ENCODE data around the gene APBB2.

GRCh38 chr4:40990899-40991265 lies 223.5 kb downstream of the APBB2 start:
- TF ChIP-seq CTCF (conservative IDR thresholded peaks at IDR 0.05) (no peak), ZFX (IDR thresholded peaks at IDR 0.05) (no peak)
